H1 (cell line): ENCODE results near the gene SIMC1. TPM values are rescaled to one million over a fixed set of nuclear protein-coding genes. Genes with fewer than 3 reads are reported as not detected.

Experiments
- CTCF ChIA-PET: fragments of 300-600 bp; sonication (Branson Sonifier 250); formaldehyde crosslinking; loops from one replicate; lab custom pipeline; 2021; ENCODE audit not compliant: partially characterized antibody; lab: Charles Lee
- POLR2A ChIA-PET: fragments of 300-600 bp; sonication (Branson Sonifier 250); formaldehyde crosslinking; loops from one replicate; lab custom pipeline; 2021; ENCODE audit warnings: inconsistent platforms; ENCODE audit not compliant: partially characterized antibody; lab: Charles Lee
- DNase-seq, 2 experiments: peaks; one replicate each; pipeline versions ENCODE4 v3.0.0 to v3.0.0-alpha.2; 2010 to 2022; ENCODE audit warnings: low spot score in 2 of 2, low read depth in 1 of 2, mixed read lengths in 1 of 2
- FAIRE-seq: peaks from 2 replicates; lab custom pipeline; 2011; peaks lifted over from hg19 to GRCh38; lab: Jason Lieb, UNC
- H2AFZ ChIP-seq: 2 replicates; pipeline ENCODE4 v1.8.1; 2012; ENCODE audit warnings: low read length, inconsistent platforms
- H2AK5ac ChIP-seq: 2 replicates; pipeline ENCODE4 v1.6.1; 2013; ENCODE audit warnings: low read depth, low read length
- H2BK120ac ChIP-seq: replicated peaks from 2 replicates; pipeline ENCODE3; 2013; ENCODE audit warnings: low read depth, low read length, inconsistent platforms
- H2BK12ac ChIP-seq: 2 replicates; pipeline ENCODE4 v1.6.1; 2013; ENCODE audit warnings: low read depth, low read length
- H2BK15ac ChIP-seq: 2 replicates; pipeline ENCODE4 v1.6.1; 2013; ENCODE audit warnings: low read length
- H2BK20ac ChIP-seq: 2 replicates; pipeline ENCODE4 v1.6.1; 2013; ENCODE audit warnings: low read length
- H2BK5ac ChIP-seq: 2 replicates; pipeline ENCODE4 v1.6.1; 2013; ENCODE audit warnings: low read depth, low read length
- H3K14ac ChIP-seq: 2 replicates; pipeline ENCODE4 v1.6.1; 2013; ENCODE audit warnings: inconsistent platforms; ENCODE audit not compliant: insufficient read length
- H3K18ac ChIP-seq: 2 replicates; pipeline ENCODE4 v1.6.1; 2013; ENCODE audit warnings: low read length; ENCODE audit errors: extremely low read depth
- H3K23ac ChIP-seq: 2 replicates; pipeline ENCODE4 v1.6.1; 2013; ENCODE audit warnings: inconsistent platforms; ENCODE audit not compliant: insufficient read length
- H3K23me2 ChIP-seq: 2 replicates; pipeline ENCODE4 v1.6.1; 2013; ENCODE audit warnings: low read depth, low read length
- H3K27ac ChIP-seq: 2 replicates; pipeline ENCODE4 v1.6.1; 2011; ENCODE audit warnings: low read depth, low read length, inconsistent platforms
- H3K27me3 ChIP-seq, 4 experiments: replicated peaks in 1 of 4; 1 replicate in 1 of 4; 2 replicates in 3 of 4; pipeline versions ENCODE4 v1.6.1 to v1.8.1; 2011 to 2013; ENCODE audit warnings: low read length in 3 of 4, mild to moderate bottlenecking in 3 of 4, inconsistent platforms in 2 of 4, mixed read lengths in 2 of 4, moderate library complexity in 1 of 4; ENCODE audit not compliant: control insufficient read depth in 3 of 4, insufficient read depth in 3 of 4; ENCODE audit errors: extremely low read depth in 1 of 4
- H3K36me3 ChIP-seq, 4 experiments: 2 replicates each; pipeline versions ENCODE4 v1.6.1 to v1.8.1; 2011 to 2013; ENCODE audit warnings: mild to moderate bottlenecking in 4 of 4, low read length in 3 of 4, moderate library complexity in 2 of 4, control low read depth in 1 of 4, inconsistent platforms in 1 of 4; ENCODE audit not compliant: insufficient read depth in 4 of 4, control insufficient read depth in 2 of 4
- H3K4ac ChIP-seq: replicated peaks from 2 replicates; pipeline ENCODE3; 2013; ENCODE audit warnings: low read length, low read depth, mixed read lengths, inconsistent platforms; ENCODE audit not compliant: insufficient read length
- H3K4me1 ChIP-seq, 4 experiments: replicated peaks in 1 of 4; 1 replicate in 1 of 4; 2 replicates in 3 of 4; pipeline versions ENCODE4 v1.6.1 to v1.8.1; 2011 to 2013; ENCODE audit warnings: low read length in 3 of 4, inconsistent platforms in 2 of 4, mixed read lengths in 1 of 4; ENCODE audit not compliant: insufficient read depth in 4 of 4, control insufficient read depth in 3 of 4
- H3K4me2 ChIP-seq, 2 experiments: 2 replicates each; pipeline versions ENCODE4 v1.6.1 to v1.8.1; 2011 to 2013; ENCODE audit warnings: low read depth in 2 of 2, low read length in 2 of 2, control low read depth in 1 of 2, inconsistent platforms in 1 of 2, mild to moderate bottlenecking in 1 of 2; ENCODE audit not compliant: insufficient read depth in 1 of 2
- H3K4me3 ChIP-seq, 4 experiments: fragments of 200-600, 300-600 bp in 1 of 4; sonication (generic), shearing (Covaris generic), sonication (Bioruptor Twin) in 1 of 4; 2 replicates each; pipeline versions ENCODE4 v1.5.1 to v1.8.1; 2011 to 2016; ENCODE audit warnings: low read length in 4 of 4, low read depth in 3 of 4, control low read depth in 2 of 4, inconsistent platforms in 2 of 4, mild to moderate bottlenecking in 2 of 4, mixed read lengths in 1 of 4, moderate library complexity in 1 of 4; ENCODE audit not compliant: insufficient read depth in 2 of 4; ENCODE audit errors: extremely low read depth in 1 of 4
- H3K56ac ChIP-seq: replicated peaks from 2 replicates; pipeline ENCODE3; 2013; ENCODE audit warnings: low read depth, mild to moderate bottlenecking, mixed read lengths, low read length, inconsistent platforms; ENCODE audit not compliant: insufficient read length
- H3K79me1 ChIP-seq: 2 replicates; pipeline ENCODE4 v1.6.1; 2013; ENCODE audit warnings: low read depth, low read length, control low read depth
- H3K79me2 ChIP-seq, 2 experiments: 2 replicates each; pipeline versions ENCODE4 v1.6.1 to v1.8.1; 2012 to 2013; ENCODE audit warnings: low read length in 2 of 2, mild to moderate bottlenecking in 2 of 2, inconsistent platforms in 1 of 2; ENCODE audit not compliant: insufficient read depth in 2 of 2, control insufficient read depth in 1 of 2
- H3K9ac ChIP-seq, 4 experiments: replicated peaks in 1 of 4; 1 replicate in 1 of 4; 2 replicates in 3 of 4; pipeline versions ENCODE4 v1.6.1 to v1.8.1; 2011 to 2013; ENCODE audit warnings: low read depth in 3 of 4, low read length in 3 of 4, control low read depth in 2 of 4, mild to moderate bottlenecking in 2 of 4, moderate library complexity in 2 of 4, inconsistent platforms in 1 of 4; ENCODE audit errors: extremely low read depth in 1 of 4
- H3K9me3 ChIP-seq, 2 experiments: 2 replicates each; pipeline versions ENCODE4 v1.6.1 to v1.8.1; 2012 to 2013; ENCODE audit warnings: mild to moderate bottlenecking in 2 of 2, moderate library complexity in 2 of 2, control low read depth in 1 of 2, inconsistent platforms in 1 of 2, low read depth in 1 of 2, low read length in 1 of 2, mixed read lengths in 1 of 2; ENCODE audit not compliant: insufficient read depth in 2 of 2
- H4K20me1 ChIP-seq, 2 experiments: replicated peaks in 1 of 2; 2 replicates each; pipeline versions ENCODE3 to v1.8.1; 2011 to 2013; ENCODE audit warnings: inconsistent platforms in 2 of 2, low read length in 2 of 2, mild to moderate bottlenecking in 1 of 2; ENCODE audit not compliant: insufficient read depth in 2 of 2, control insufficient read depth in 1 of 2
- H4K5ac ChIP-seq: 2 replicates; pipeline ENCODE4 v1.6.1; 2013; ENCODE audit warnings: low read length, low read depth, mixed read lengths, inconsistent platforms; ENCODE audit not compliant: insufficient read length
- H4K8ac ChIP-seq: 2 replicates; pipeline ENCODE4 v1.8.0; 2013; ENCODE audit warnings: mild to moderate bottlenecking, moderate library complexity, low read length, inconsistent platforms; ENCODE audit not compliant: insufficient read depth; ENCODE audit errors: extremely low read depth
- H4K91ac ChIP-seq: replicated peaks from 2 replicates; pipeline ENCODE3; 2013; ENCODE audit warnings: low read length, mixed read lengths, inconsistent platforms; ENCODE audit not compliant: insufficient read length
- BCL11A ChIP-seq, 2 experiments: IDR thresholded peaks; one replicate each; pipeline ENCODE4 v1.6.1; 2011; ENCODE audit warnings: low read depth in 2 of 2, low read length in 2 of 2, mild to moderate bottlenecking in 2 of 2
- CBX5 ChIP-seq: fragments of 300-800, 300-1000 bp; sonication (generic); IDR thresholded peaks from 2 replicates; pipeline ENCODE4 v1.7.1; 2016; ENCODE audit warnings: antibody characterized with exemption, low read length, low read depth
- CREB1 ChIP-seq: IDR thresholded peaks from 2 replicates; pipeline ENCODE4 v1.6.1; 2012; ENCODE audit warnings: inconsistent platforms
- PHF8 ChIP-seq: fragments of 200-600 bp; sonication (generic); conservative IDR thresholded peaks from 2 replicates; pipeline ENCODE4 v1.7.1; 2012; ENCODE audit warnings: low read depth, mild to moderate bottlenecking, inconsistent platforms, low read length, moderate library complexity
- RNF2 ChIP-seq: fragments of 200-900, 300-1000 bp; sonication (generic); IDR thresholded peaks from 2 replicates; pipeline ENCODE4 v1.7.1; 2016; ENCODE audit warnings: borderline replicate concordance, low read depth, mild to moderate bottlenecking, antibody characterized with exemption, low read length; ENCODE audit not compliant: poor library complexity, severe bottlenecking; ENCODE audit errors: missing control alignments
- SIN3A ChIP-seq, 2 experiments: IDR thresholded peaks in 1 of 2; conservative IDR thresholded peaks in 1 of 2; 2 replicates each; pipeline ENCODE4 v1.6.1; 2011 to 2012; ENCODE audit warnings: low read length in 2 of 2, improper control_type of control experiment in 1 of 2, low read depth in 1 of 2, mild to moderate bottlenecking in 1 of 2
- SP2 ChIP-seq: IDR thresholded peaks from 2 replicates; pipeline ENCODE4 v1.6.1; 2012; ENCODE audit warnings: mild to moderate bottlenecking, low read length, inconsistent platforms
- WGBS, 2 experiments: shearing (Covaris generic) in 1 of 2; methylation state at CpG; one replicate each; pipeline versions ENCODE4 v1.1.6 to v1.1.7; 2013 to 2015; ENCODE audit warnings: low lambda C conversion rate in 2 of 2, mixed read lengths in 2 of 2, inconsistent platforms in 1 of 2, low coverage in 1 of 2, missing lambda C conversion rate in 1 of 2; ENCODE audit not compliant: insufficient replicate concordance in 2 of 2, insufficient coverage in 1 of 2, insufficient read length in 1 of 2; ENCODE audit errors: extremely low coverage in 1 of 2, missing lambda C conversion rate in 1 of 2; 5-methylcytosine and 5-hydroxymethylcytosine counted together
- polyA plus RNA-seq, 7 experiments: library from polyadenylated mRNA; depleted of rRNA in 3 of 7; stranded (reverse) in 5 of 7; unstranded in 2 of 7; fragments of >200 nt in 5 of 7; fragments of 200-250 nt in 2 of 7; gene quantifications; 1 replicate in 5 of 7; 2 replicates in 1 of 7; 4 replicates in 1 of 7; pipeline versions ENCODE4 v1.2.1 to v1.2.3, GENCODE V29; 2011 to 2013; ENCODE audit warnings: missing spikeins in 2 of 7, mixed read lengths in 2 of 7
- total RNA-seq: library from RNA; stranded (reverse); fragmentation: NEBNext Ultra II Directional; extraction: Animal tissue kit (Norgen Biotek cat#: 25700); gene quantifications from 2 replicates; pipeline ENCODE4 v1.2.1, GENCODE V29; 2021
- TF ChIP-seq, protein P1 (sequence below): IDR thresholded peaks from 2 replicates; pipeline ENCODE4 v1.6.1; 2012; ENCODE audit warnings: low read length, inconsistent platforms

The SIMC1 gene
- total and polyA plus RNA-seq, 2 of the 8 experiments (the other 6 are each of a cell fraction or from before 2014, with no cell fraction given): 12.3 to 21.2 TPM

DNA sequence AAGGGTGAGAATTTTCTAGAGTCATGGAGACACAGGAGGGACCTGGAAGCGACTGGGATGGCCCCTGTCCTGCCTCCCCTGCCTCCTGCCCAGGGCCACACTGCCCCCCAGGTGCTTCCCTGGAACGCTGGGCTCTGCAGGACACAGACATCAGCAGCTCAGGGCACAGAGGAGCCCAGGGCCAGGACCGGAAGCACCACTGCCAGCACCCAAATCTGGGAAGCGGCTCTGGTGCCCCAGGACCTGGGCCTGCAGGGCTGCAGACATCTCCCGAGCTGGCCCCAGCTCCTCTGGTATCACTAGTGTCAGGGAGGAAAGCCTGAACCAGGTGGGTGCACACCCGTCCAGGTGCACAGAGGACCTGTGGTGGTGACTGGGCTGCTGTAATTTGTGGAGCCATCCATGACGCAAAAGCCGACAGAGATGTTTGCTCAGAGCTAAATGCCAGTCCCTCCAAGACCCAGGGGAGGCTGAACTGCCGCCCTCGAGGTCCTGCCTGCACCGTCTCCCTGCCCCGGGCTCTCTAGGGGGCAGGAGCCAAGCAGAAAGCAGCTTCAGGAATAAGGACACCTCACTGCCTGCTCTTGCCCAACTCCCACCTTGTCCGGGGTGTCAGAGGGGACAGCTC lies 46.0 kb upstream of the SIMC1 start:
- no peak overlapping the region for H4K5ac ChIP-seq
- no peaks in the 10 kb centered on the region for H3K79me2 ChIP-seq
- CTCF ChIA-PET: no interaction called here
- no peak overlapping the region; the same call in 1 of the 2 replicates for H4K8ac ChIP-seq
- POLR2A ChIA-PET: no interaction called here
- no peak overlapping the region for H4K91ac ChIP-seq
- H3K9me3 ChIP-seq: no peaks in the 10 kb centered on the region
- no peak overlapping the region for H2BK120ac ChIP-seq
- no peak overlapping the region for H2AFZ ChIP-seq
- no peak overlapping the region for H3K4me2 ChIP-seq
- 76% methylated on average over 9 of the region's 13 CpGs; no CpG with 5 or more reads in 1 of the 2 experiments for WGBS, 2 experiments
- no peak overlapping the region for H3K23ac ChIP-seq
- H3K9ac ChIP-seq: no peak overlapping the region
- FAIRE-seq (no peak), DNase-seq (no peak)
- no peak overlapping the region for H2BK15ac ChIP-seq
- H2BK20ac ChIP-seq: no peak overlapping the region
- no peak overlapping the region for H3K27ac ChIP-seq
- H3K79me1 ChIP-seq: no peaks in the 10 kb centered on the region
- H3K14ac ChIP-seq: no peak overlapping the region
- H3K4me3 ChIP-seq: no peak overlapping the region
- H3K27me3 ChIP-seq: peaks cover 1 to 32% (median 12%) of the 10 kb centered on the region in 4 experiments
- H3K4ac ChIP-seq: no peak overlapping the region
- no peak overlapping the region for H2BK12ac ChIP-seq
- TF ChIP-seq PHF8 (no peak), SIN3A (conservative IDR thresholded peaks at IDR 0.05 in 1 of 2, IDR thresholded peaks at IDR 0.05 in 1 of 2; ENCODE audit: low read depth in 1 of 2, low read length in 2 of 2) (no peak), BCL11A (IDR thresholded peaks at IDR 0.05; ENCODE audit: low read depth in 2 of 2, low read length in 2 of 2) (no peak), SP2 (no peak), CREB1 (no peak), CBX5 (no peak), RNF2 (no peak)
- TF ChIP-seq, protein P1, sequence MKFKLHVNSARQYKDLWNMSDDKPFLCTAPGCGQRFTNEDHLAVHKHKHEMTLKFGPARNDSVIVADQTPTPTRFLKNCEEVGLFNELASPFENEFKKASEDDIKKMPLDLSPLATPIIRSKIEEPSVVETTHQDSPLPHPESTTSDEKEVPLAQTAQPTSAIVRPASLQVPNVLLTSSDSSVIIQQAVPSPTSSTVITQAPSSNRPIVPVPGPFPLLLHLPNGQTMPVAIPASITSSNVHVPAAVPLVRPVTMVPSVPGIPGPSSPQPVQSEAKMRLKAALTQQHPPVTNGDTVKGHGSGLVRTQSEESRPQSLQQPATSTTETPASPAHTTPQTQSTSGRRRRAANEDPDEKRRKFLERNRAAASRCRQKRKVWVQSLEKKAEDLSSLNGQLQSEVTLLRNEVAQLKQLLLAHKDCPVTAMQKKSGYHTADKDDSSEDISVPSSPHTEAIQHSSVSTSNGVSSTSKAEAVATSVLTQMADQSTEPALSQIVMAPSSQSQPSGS: no peak
- TF ChIP-seq, all 59 proteins: peak for 0
- no peak overlapping the region for H2AK5ac ChIP-seq
- H3K56ac ChIP-seq: no peak overlapping the region
- no peak overlapping the region for H2BK5ac ChIP-seq
- peaks cover 0 to 3% (median 3%) of the 10 kb centered on the region in 4 experiments; a peak in 2 of 7 replicates for H3K4me1 ChIP-seq
- no peaks in the 10 kb centered on the region for H4K20me1 ChIP-seq
- H3K23me2 ChIP-seq: peaks cover 3% of the 10 kb centered on the region; the same call in 1 of the 2 replicates
- H3K36me3 ChIP-seq: no peaks in the 10 kb centered on the region
- H3K18ac ChIP-seq: no peak overlapping the region
